ENCODE measurements around the gene XPA.

GRCh38 chr9:97658707-97659106 lies 38.4 kb downstream of the XPA start:
- no peak for TF ChIP-seq PKNOX1 (IDR thresholded peaks at IDR 0.05)
- no peak for TF ChIP-seq SP1 (IDR thresholded peaks at IDR 0.05)
- TF ChIP-seq LEF1 (IDR thresholded peaks at IDR 0.05; ENCODE audit: borderline replicate concordance) = no peak
- TF ChIP-seq FOXK2 (IDR thresholded peaks at IDR 0.05) = no peak
- no peak for TF ChIP-seq FOXM1 (IDR thresholded peaks at IDR 0.05; ENCODE audit: borderline replicate concordance)
- TF ChIP-seq BHLHE40 (IDR thresholded peaks at IDR 0.05; ENCODE audit: borderline replicate concordance) = no peak
- no peak for TF ChIP-seq SUZ12 (IDR thresholded peaks at IDR 0.05)
- TF ChIP-seq ELF4 (IDR thresholded peaks at IDR 0.05) = no peak
- TF ChIP-seq NFRKB (IDR thresholded peaks at IDR 0.05) = no peak
- TF ChIP-seq TARDBP (IDR thresholded peaks at IDR 0.05) = no peak

Data from HEK293T (cell line).